Epithelial cell of proximal tubule (primary cell): ENCODE data around the gene PLPP2. TPM values are rescaled to one million over a fixed set of nuclear protein-coding genes. Genes with fewer than 3 reads are reported as not detected.

Source experiments
- DNase-seq: peaks from one replicate; pipeline ENCODE4 v3.0.0-alpha.2; 2011; ENCODE audit warnings: low read depth
- H3K4me3 ChIP-seq: 2 replicates; pipeline ENCODE4 v1.5.1; 2011; ENCODE audit warnings: low read depth, mild to moderate bottlenecking, low read length
- total RNA-seq: library from RNA; depleted of rRNA; stranded (reverse); fragments of >200 nt; gene quantifications from 2 replicates; pipeline ENCODE4 v1.2.3, GENCODE V29; 2015
- TF ChIP-seq, protein P1 (sequence below): conservative IDR thresholded peaks from 2 replicates; pipeline ENCODE4 v1.5.1; 2012; ENCODE audit warnings: low read depth, mild to moderate bottlenecking, low read length

The PLPP2 gene
- total RNA-seq, 1 donor from 2014 or later, result 45.2 TPM

DNA sequence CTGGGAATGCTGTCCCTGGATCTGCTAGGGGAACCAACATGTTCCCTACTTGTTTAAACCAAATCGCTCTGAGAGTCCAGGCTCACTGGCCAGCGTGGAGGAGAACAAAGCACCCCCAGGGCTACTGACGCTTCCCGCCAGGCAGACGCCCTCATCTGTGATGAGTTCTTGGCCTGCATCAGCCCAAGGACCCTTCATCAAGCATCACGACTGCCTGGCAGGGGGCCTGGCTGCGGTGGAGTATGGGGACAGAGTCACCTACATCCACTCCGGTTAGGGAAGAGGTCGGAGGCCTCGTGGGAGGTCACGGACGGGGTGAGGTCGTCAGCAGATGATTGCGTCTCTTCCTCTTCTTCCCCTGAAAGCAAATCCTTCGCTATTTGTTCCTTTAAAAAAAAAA lies 35.7 kb upstream of the PLPP2 start:
- TF ChIP-seq, protein P1, sequence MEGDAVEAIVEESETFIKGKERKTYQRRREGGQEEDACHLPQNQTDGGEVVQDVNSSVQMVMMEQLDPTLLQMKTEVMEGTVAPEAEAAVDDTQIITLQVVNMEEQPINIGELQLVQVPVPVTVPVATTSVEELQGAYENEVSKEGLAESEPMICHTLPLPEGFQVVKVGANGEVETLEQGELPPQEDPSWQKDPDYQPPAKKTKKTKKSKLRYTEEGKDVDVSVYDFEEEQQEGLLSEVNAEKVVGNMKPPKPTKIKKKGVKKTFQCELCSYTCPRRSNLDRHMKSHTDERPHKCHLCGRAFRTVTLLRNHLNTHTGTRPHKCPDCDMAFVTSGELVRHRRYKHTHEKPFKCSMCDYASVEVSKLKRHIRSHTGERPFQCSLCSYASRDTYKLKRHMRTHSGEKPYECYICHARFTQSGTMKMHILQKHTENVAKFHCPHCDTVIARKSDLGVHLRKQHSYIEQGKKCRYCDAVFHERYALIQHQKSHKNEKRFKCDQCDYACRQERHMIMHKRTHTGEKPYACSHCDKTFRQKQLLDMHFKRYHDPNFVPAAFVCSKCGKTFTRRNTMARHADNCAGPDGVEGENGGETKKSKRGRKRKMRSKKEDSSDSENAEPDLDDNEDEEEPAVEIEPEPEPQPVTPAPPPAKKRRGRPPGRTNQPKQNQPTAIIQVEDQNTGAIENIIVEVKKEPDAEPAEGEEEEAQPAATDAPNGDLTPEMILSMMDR, result no peak
- no peak for DNase-seq
- H3K4me3 ChIP-seq, result no peak overlapping the region

DNA sequence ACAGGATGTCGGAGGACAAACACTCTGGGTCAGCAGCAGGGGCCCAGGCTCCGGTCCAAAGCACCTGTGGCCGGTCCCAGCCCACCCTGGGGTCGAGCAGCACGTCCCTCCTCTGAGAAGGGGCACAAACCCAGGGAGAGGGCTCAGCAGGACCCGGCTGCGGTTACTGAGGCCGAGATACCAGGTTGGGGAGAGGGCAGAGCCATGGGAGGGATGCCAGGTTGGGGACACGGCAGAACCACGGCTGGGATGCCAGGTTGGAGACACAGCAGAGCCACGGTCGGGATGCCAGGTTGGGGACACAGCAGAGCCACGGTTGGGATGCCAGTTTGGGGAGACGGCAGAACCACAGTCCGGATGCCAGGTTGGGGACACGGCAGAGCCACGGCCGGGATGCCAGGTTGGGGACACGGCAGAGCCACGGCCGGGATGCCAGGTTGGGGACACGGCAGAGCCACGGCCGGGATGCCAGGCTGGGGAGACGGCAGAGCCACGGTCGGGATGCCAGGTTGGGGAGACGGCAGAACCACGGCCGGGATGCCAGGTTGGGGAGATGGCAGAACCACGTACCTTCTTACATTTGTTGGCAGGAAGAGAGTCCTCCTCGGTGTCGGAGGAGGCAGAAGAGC lies 34.8 kb upstream of the PLPP2 start:
- TF ChIP-seq, protein P1, result no peak
- DNase-seq, result no peak
- H3K4me3 ChIP-seq, result no peak overlapping the region

DNA sequence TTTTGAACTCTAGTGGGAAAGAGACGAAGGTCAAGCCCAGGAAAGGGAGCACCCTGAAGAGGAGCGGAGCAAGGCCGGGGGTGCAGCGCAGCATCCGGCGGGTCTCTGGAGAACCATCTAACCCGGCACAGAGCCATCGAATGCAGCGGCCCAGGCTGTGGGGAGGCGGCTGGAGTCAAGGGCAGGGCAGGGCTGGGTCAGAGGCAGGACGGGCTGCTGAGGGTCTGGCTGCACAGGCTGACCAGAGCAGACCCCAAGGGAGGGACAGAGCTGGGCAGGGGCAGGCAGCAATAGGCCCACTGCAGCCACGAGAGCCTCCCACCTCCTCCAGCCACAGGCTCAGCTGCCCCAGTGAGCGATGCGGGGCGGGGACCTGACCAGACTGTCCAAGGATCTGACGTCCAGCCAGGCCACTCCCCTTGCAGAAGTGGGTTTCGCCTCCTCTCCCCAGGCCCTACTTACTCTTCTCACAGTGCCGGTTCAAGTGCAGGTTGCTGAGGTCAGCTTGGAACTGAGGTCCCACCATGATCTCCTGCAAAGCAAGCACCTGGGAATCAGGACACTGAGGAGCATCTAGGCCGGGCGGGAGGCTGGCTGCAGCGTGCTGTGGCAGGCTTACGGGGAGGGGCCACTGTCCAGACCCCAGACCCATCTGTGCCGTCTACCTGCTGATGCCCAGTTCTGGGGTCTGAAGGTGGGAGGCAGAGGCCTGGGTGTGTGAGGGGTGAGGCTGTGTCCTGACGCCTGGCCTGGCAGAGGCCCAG lies 34.2 kb upstream of the PLPP2 start:
- TF ChIP-seq, protein P1, result no peak
- DNase-seq, result no peak
- no peak overlapping the region for H3K4me3 ChIP-seq

DNA sequence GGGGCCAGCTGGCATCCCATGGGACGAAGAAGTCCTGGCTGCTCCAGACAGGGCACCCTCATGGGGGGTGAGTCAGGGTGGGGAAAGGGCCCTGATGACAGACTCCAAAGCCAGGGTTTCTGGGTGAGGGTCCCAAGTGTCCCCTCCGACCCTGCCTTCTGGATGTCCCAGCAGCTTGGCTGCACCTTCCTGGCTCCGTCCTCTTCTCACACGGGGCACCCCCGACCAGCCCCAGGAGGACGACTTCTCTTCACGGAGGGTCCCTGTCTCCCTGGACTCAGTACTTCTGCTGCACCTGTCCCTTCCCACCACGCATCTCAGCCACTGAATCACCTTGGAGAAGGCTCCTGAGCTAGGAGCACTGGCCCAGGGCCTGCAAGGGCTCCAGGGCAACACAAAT lies 33.5 kb upstream of the PLPP2 start:
- no peak overlapping the region for H3K4me3 ChIP-seq
- DNase-seq, result no peak
- TF ChIP-seq, protein P1, result no peak

DNA sequence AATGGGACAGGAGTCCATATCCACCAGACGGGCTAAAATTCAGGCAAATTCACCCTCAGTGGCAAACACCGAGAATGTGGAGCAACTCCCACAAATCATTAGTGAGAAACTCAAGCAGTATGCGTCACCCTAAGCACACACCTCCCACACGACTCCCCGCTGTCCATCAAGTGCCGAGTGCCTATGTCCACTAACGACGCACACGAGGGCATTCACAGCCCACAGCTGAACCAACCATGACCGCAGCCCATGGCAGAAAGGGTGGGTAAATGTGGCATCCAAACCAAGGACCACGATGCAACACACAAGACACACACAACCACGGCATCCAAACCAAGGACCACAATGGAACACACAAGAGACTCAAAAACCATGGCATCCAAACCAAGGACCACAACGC lies 31.4 kb upstream of the PLPP2 start:
- TF ChIP-seq, protein P1, result no peak
- no peak for DNase-seq
- no peak overlapping the region for H3K4me3 ChIP-seq

DNA sequence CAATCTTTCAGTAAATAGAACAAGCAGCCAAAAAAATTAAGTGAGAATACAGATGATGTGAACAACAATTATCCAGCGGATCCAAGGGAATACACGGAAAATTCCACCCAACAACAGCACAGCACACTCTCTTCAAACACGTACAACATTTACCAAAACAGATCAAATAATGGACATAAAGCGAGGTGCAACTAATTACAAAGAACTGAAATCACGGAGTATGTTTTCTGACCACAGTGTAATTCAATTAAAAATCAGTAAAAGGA lies 27.2 kb upstream of the PLPP2 start:
- H3K4me3 ChIP-seq, result no peak overlapping the region
- DNase-seq, result no peak
- TF ChIP-seq, protein P1, result no peak
